ENCODE results near the gene AP3B1.

DNA sequence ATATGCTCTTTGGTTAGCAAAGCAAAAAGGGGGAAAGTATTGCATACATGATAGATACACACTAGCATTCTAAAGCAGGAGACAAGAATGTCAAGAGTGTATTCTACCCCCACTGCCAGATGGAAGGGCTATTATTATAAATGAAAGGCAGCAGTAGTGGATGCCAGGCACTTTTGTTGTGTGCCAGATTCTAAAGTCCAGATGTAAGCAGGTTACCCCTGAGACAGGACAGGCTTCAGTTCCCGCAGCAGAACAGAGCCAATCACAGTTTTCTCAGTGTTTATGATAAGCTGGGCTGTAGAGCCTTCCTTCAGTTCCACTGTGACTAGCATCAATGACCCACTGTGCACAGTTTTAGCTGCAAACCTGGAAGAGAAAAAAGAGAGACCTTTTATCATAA lies 291.8 kb downstream of the AP3B1 start:
- TF ChIP-seq, protein P1, sequence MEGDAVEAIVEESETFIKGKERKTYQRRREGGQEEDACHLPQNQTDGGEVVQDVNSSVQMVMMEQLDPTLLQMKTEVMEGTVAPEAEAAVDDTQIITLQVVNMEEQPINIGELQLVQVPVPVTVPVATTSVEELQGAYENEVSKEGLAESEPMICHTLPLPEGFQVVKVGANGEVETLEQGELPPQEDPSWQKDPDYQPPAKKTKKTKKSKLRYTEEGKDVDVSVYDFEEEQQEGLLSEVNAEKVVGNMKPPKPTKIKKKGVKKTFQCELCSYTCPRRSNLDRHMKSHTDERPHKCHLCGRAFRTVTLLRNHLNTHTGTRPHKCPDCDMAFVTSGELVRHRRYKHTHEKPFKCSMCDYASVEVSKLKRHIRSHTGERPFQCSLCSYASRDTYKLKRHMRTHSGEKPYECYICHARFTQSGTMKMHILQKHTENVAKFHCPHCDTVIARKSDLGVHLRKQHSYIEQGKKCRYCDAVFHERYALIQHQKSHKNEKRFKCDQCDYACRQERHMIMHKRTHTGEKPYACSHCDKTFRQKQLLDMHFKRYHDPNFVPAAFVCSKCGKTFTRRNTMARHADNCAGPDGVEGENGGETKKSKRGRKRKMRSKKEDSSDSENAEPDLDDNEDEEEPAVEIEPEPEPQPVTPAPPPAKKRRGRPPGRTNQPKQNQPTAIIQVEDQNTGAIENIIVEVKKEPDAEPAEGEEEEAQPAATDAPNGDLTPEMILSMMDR (IDR thresholded peaks at IDR 0.05; ENCODE audit: extremely low read depth in 1 of 2, insufficient read depth in 1 of 2, low read depth in 1 of 2, low read length in 2 of 2) = no peak
- TF ChIP-seq EZH2 (IDR thresholded peaks at IDR 0.05; ENCODE audit: borderline replicate concordance, low read depth, low read length, severe bottlenecking) (no peak), POLR2A (IDR thresholded peaks at IDR 0.05; ENCODE audit: low read depth, low read length) (no peak), JUN (IDR thresholded peaks at IDR 0.05; ENCODE audit: borderline replicate concordance, insufficient read depth, insufficient read length, low read depth) (no peak)

All from endothelial cell of umbilical vein (primary cell).